Endometrial microvascular endothelial cells (primary cell): ENCODE data around the gene CPNE2. TPM values are rescaled to one million over a fixed set of nuclear protein-coding genes. Genes with fewer than 3 reads are reported as not detected.

Experiments used
- in situ Hi-C: cut with HindIII; loops from 2 replicates; pipeline ENCODE4 v1.10.0; 2017; ENCODE audit warnings: low sequenced_read_pairs, low pct_unique_long_range_greater_than_20kb; ENCODE audit errors: inconsistent ontology term
- total RNA-seq: library from RNA; depleted of rRNA; stranded (reverse); fragments of >200 nt; gene quantifications from one replicate; pipeline ENCODE4 v1.2.3, GENCODE V29; 2015; ENCODE audit errors: inconsistent ontology term

CPNE2 gene
- total RNA-seq, 1 donor from 2014 or later = 87.9 TPM

GRCh38 chr16:57184113-57184512 is 91.7 kb downstream of the CPNE2 start:
- in situ Hi-C loops = loop anchor here (5.0 to 10.0 kb wide), 2 partner anchors 37 to 61 kb away; partner anchors contain the start of gene ARL2BP

- in situ Hi-C loops = loop anchor here (5.0 to 10.0 kb wide), 2 partner anchors 38 to 60 kb away; partner anchors contain the start of gene ARL2BP
Measured at GRCh38 chr16:57184887-57185445, 92.6 kb downstream of the CPNE2 start.

- in situ Hi-C loops = loop anchor here (10.0 kb wide), 1 partner anchor 59 kb away; the partner anchor contains the start of gene ARL2BP
Measured at GRCh38 chr16:57185446-57185944, 93.1 kb downstream of the CPNE2 start.

GRCh38 chr16:57185945-57186871 is 93.8 kb downstream of the CPNE2 start, which contains the start of the genes PSME3IP1 and RSPRY1:
Gene PSME3IP1 (minus strand): TSS chr16:57186039. CDS start chr16:57173854, 12,185 bp downstream.
Gene RSPRY1 (plus strand): TSS chr16:57186329. CDS start chr16:57204659, 18,330 bp downstream.
- in situ Hi-C loops = loop anchor here (10.0 kb wide), 1 partner anchor 59 kb away; the partner anchor contains the start of gene ARL2BP

GRCh38 chr16:57186872-57187854 is 94.8 kb downstream of the CPNE2 start:
- in situ Hi-C loops = loop anchor here (10.0 kb wide), 1 partner anchor 58 kb away; the partner anchor contains the start of gene ARL2BP

- in situ Hi-C loops = loop anchor here (10.0 kb wide), 1 partner anchor 57 kb away; the partner anchor contains the start of gene ARL2BP
Measured at GRCh38 chr16:57187902-57188710, 95.7 kb downstream of the CPNE2 start.

GRCh38 chr16:57188711-57189002 is 96.3 kb downstream of the CPNE2 start:
- in situ Hi-C loops = loop anchor here (10.0 kb wide), 1 partner anchor 56 kb away; the partner anchor contains the start of gene ARL2BP

- in situ Hi-C loops = loop anchor here (10.0 kb wide), 1 partner anchor 55 kb away; the partner anchor contains the start of gene ARL2BP
Measured at GRCh38 chr16:57189527-57189926, 97.1 kb downstream of the CPNE2 start.

- in situ Hi-C loops = loop anchor here (10.0 kb wide), 1 partner anchor 225 kb away; no protein-coding TSS in a partner anchor
Measured at GRCh38 chr16:57190136-57190535, 97.8 kb downstream of the CPNE2 start.

GRCh38 chr16:57191056-57191571 is 98.7 kb downstream of the CPNE2 start:
- in situ Hi-C loops = loop anchor here (10.0 kb wide), 1 partner anchor 224 kb away; no protein-coding TSS in a partner anchor

GRCh38 chr16:57192146-57192545 is 99.8 kb downstream of the CPNE2 start:
- in situ Hi-C loops = loop anchor here (10.0 kb wide), 1 partner anchor 223 kb away; no protein-coding TSS in a partner anchor

GRCh38 chr16:57192720-57193486 is 100.5 kb downstream of the CPNE2 start:
- in situ Hi-C loops = loop anchor here (10.0 kb wide), 1 partner anchor 222 kb away; no protein-coding TSS in a partner anchor

GRCh38 chr16:57194512-57194911 is 102.1 kb downstream of the CPNE2 start:
- in situ Hi-C loops = loop anchor here (10.0 kb wide), 1 partner anchor 220 kb away; no protein-coding TSS in a partner anchor

- in situ Hi-C loops = loop anchor here (10.0 kb wide), 1 partner anchor 219 kb away; no protein-coding TSS in a partner anchor
Measured at GRCh38 chr16:57196286-57196685, 103.9 kb downstream of the CPNE2 start.

GRCh38 chr16:57196753-57197152 is 104.4 kb downstream of the CPNE2 start:
- in situ Hi-C loops = loop anchor here (10.0 kb wide), 1 partner anchor 218 kb away; no protein-coding TSS in a partner anchor
